GM06990 (cell line): ENCODE measurements around the gene PIK3IP1.
"Not testable (repeated sequence)": the region's sequence is repeated elsewhere in the genome, so short reads cannot be mapped to it uniquely, and the experiment has no call there.

Experiments
- DNase-seq: peaks from one replicate; pipeline ENCODE4 v3.0.0-alpha.2; 2011; ENCODE audit not compliant: insufficient read length; ENCODE audit errors: extremely low read depth
- H3K27me3 ChIP-seq: replicated peaks from 2 replicates; pipeline ENCODE4 v1.6.0; 2011; ENCODE audit warnings: low read length; ENCODE audit not compliant: control insufficient read depth, insufficient read depth
- H3K36me3 ChIP-seq: 2 replicates; pipeline ENCODE4 v1.5.1; 2011; ENCODE audit warnings: low read length; ENCODE audit not compliant: control insufficient read depth, insufficient read depth
- H3K4me3 ChIP-seq: replicated peaks from 2 replicates; pipeline ENCODE4 v1.5.1; 2011; ENCODE audit warnings: low read depth, mild to moderate bottlenecking, control low read depth, low read length
- CTCF ChIP-seq: IDR thresholded peaks from 2 replicates; pipeline ENCODE4 v1.5.1; 2011; ENCODE audit warnings: low read length, control low read depth, mild to moderate bottlenecking, inconsistent platforms; ENCODE audit not compliant: insufficient read depth, poor library complexity, severe bottlenecking

PIK3IP1 gene

DNA sequence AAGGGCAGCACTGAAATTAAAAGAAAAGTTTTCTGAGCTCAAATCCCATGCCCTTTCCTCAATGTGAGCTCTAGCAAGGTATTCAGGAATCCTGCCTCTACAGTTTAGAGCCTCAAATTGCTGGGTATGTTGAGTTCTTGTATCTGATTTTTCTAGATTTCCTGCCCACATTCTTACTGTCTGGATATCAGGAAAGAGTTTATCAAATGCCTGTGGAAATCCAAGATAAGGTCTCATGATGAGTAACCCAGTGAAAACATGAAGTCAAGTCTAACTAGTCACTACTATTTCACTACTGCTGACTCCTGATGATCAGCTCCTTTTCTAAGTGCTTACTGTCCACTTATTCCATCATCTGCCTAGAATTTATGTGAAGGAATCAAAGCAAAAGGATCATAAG lies 50.4 kb downstream of the PIK3IP1 start:
- H3K36me3 ChIP-seq, result peaks cover 7% of the 10 kb centered on the region
- no peaks in the 10 kb centered on the region for H3K27me3 ChIP-seq
- no peak for DNase-seq
- no peak for TF ChIP-seq CTCF
- H3K4me3 ChIP-seq, result no peak overlapping the region

GRCh38 chr22:31241200-31241599 lies 51.1 kb downstream of the PIK3IP1 start:
- DNase-seq, result no peak
- no peak for TF ChIP-seq CTCF
- Histone ChIP-seq H3K27me3 (no peaks in the 10 kb centered on the region), H3K4me3 (no peak overlapping the region), H3K36me3 (peaks cover 7% of the 10 kb centered on the region)

- TF ChIP-seq CTCF, result no peak
- Histone ChIP-seq H3K27me3 (no peaks in the 10 kb centered on the region), H3K36me3 (peaks cover 7% of the 10 kb centered on the region), H3K4me3 (no peak overlapping the region)
- no peak for DNase-seq
Measured at GRCh38 chr22:31239771-31240370, 52.4 kb downstream of the PIK3IP1 start.

DNA sequence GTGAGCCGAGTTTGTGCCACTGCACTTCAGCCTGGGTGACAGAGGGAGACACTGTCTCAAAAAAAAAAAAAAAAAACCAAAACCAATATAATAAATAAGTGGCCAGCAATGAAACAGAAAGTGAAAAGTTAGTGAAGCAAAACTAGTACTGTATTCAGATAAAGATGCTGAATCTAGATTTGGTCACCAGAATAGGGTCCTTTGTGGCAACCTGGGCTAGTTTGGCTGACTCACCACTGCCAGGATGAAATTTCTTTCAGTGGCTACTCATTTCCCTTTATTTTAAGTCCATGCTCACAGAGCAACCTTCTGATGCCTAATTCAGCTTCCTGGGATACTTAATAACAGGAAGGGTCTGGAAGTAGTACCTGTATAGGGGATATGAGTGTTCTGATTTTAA lies 54.2 kb downstream of the PIK3IP1 start:
- no peak for DNase-seq
- no peak overlapping the region for H3K4me3 ChIP-seq
- peaks cover 7% of the 10 kb centered on the region for H3K36me3 ChIP-seq
- no peaks in the 10 kb centered on the region for H3K27me3 ChIP-seq
- no peak for TF ChIP-seq CTCF

GRCh38 chr22:31236044-31236443 lies 56.2 kb downstream of the PIK3IP1 start:
- H3K4me3 ChIP-seq, DNase-seq, H3K27me3 ChIP-seq, H3K36me3 ChIP-seq: not testable (repeated sequence)

DNA sequence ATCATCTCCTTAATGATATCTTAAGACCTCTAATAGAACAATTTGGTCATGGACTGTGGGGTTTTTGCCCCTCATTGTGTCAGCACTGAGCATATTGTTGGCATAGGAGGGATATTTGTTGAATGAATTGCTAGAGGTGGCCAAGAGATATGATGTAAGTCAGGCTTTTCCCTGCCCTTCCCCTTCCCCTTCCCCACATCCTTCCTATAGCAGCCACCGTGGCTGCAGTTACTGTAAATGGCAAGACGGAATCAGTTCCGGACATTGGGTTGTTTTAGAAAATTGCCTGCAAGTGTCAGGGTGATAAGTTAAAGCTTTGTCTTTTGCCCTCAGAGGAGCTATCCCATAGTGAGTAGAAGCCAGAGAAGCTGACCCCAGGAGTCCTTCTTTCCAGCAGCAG lies 57.2 kb downstream of the PIK3IP1 start:
- no peak for TF ChIP-seq CTCF
- Histone ChIP-seq H3K36me3 (peaks cover 2% of the 10 kb centered on the region; the same call in 1 of the 2 replicates), H3K27me3 (no peaks in the 10 kb centered on the region), H3K4me3 (no peak overlapping the region)
- no peak for DNase-seq
